Measurements from ENCODE around the gene ILK.

The ILK gene

DNA sequence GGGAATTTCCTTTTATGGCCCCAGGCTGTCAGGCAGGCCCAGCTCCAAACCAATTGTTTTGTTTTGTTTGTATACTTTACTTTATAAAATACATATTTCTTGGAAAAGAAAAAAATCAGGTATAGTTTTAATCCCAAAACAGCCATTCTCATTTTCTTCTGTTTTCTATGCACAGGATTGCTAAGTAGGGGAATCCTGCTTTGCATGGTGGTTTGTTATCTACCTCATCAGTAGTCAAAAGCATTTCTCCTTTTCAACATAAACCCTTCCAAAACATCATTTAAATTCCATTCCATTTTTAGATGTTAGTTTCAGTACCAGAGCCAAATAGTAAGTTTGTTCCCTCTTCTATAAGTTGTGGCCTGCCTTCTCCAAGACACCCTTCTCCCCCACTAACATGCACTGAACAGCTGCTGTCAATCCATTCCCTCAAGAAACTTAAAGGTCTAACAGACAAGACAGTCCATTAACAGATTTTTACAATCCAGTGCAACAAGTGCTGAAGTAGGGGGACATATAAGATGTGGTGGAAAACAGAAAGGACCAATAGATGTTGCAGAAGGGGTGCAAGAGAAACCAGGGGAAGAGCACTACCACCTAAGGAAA, 3.7 kb downstream of the ILK start:
- DNase-seq = no peak

GRCh38 chr11:6608011-6608410, 4.4 kb downstream of the ILK start:
- DNase-seq = no peak

DNA sequence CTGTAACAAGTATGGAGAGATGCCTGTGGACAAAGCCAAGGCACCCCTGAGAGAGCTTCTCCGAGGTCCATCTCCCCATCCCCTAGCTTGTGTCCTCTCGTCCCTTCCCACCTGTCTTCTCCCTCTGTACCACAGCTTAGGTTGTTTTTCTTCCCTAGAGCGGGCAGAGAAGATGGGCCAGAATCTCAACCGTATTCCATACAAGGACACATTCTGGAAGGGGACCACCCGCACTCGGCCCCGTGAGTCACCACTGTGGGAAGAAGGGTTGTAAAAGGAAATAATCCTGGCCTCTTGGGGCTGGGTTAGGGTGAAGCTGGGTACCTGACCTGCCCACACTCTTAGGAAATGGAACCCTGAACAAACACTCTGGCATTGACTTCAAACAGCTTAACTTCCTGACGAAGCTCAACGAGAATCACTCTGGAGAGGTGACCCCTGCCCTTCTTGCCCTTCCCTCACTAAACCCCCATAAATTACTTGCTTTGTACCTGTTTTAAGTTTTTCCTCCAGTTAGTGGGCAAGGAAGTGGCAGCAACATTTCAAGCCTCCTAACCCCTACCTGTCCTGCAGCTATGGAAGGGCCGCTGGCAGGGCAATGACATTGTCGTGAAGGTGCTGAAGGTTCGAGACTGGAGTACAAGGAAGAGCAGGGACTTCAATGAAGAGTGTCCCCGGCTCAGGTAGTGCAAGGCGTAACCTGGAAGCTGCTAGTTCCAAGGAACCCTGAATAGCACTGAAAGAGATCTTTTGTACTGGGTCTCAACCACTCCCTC, 5.3 kb downstream of the ILK start:
- no peak for DNase-seq

DNA sequence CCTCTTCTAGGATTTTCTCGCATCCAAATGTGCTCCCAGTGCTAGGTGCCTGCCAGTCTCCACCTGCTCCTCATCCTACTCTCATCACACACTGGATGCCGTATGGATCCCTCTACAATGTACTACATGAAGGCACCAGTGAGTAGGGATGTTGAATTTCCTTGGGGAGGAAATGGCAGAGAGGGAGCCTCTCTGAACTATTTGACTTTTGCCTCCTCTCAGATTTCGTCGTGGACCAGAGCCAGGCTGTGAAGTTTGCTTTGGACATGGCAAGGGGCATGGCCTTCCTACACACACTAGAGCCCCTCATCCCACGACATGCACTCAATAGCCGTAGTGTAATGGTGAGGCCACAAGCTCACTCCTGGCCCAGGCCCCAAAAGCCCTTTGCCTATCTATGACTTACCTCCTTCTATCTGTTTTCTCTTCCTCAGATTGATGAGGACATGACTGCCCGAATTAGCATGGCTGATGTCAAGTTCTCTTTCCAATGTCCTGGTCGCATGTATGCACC, 6.0 kb downstream of the ILK start:
- DNase-seq = no peak

DNA sequence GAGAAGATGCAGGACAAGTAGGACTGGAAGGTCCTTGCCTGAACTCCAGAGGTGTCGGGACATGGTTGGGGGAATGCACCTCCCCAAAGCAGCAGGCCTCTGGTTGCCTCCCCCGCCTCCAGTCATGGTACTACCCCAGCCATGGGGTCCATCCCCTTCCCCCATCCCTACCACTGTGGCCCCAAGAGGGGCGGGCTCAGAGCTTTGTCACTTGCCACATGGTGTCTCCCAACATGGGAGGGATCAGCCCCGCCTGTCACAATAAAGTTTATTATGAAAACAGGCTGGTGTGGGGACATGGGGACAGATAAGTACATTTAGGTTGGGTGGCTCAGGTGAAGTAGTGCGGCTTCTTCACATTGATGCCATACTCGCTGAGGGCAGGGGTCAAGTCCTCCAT, 7.0 kb downstream of the ILK start:
- no peak for DNase-seq

DNA sequence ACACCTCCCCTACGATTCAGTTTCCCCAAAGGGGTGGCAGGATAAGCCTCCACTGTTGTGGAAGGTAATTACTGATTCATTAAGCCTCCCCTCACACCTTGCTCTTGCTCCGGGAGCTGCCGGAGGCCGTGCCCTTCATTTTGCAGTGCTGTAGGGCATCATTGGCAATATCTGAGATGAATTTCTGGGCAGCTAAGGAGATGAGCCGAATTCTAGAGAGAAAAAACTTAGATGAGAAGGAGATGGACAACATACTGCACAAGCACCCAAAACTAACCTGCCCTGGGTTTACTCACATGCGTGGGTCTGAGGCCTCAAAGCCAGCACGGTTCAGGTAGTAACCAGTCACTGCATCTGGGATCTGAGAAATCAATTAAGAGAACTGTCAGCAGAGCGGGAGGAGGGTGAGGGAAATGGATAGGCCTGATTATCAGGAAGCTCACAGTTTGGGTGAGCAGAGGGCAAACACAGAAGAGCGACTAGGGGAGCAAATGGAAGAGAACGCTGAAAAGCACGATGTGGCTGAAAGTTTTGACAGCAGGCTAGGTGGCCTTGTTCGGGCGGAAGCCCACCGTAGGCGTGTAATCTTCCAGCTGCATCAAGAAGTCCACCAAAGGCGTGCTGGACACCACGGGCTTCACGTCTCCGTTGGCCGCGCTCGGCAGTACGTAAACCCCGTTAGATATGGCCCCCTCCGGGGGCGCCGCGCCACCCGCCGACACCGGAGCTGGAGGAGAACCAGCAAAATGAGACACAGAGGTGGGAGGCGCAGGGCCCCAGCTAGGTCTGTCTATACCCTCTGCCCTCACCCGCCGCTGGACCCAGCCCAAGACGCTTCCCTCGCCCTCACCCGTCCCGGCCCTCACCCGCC, 7.8 kb downstream of the ILK start:
- no peak for DNase-seq

DNA sequence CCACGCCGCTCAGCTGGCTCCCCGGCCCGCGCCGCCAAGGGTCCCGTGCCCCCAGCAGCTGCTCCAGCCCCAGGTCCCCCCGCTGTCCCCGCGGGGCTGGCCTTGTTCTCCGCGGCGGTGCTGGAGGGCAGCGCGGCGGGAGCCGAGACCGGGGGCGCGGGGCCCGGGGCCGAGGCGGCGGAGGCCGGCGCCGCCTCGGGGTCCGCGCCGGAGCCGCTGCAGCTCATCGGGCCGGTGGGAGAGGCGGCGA, 8.3 kb downstream of the ILK start:
- no peak for DNase-seq

GRCh38 chr11:6612213-6613041, 8.9 kb downstream of the ILK start, which contains the start of gene TAF10:
Gene TAF10, minus strand, starts transcription at chr11:6612216. Its CDS starts 27 bp downstream, at chr11:6612189.
- DNase-seq = peak; percentile 49

DNA sequence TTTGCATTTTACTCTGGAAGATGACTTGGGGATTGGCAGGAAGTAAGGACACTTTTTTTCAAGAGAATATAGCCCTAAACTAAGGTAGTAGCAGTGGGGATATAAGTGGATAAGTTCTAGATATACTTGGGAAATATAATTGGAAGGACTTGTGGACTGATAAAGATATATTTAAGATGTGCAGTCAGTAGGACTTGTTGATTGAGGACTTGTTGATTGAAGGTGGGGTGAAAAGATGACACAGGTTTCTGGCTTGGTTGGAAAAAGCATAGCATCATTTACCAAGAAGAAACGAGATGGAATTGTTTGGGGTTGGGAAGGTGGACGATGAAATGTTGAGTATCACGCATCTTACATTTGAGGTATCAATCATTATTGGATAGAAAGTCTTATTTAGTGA, 9.9 kb downstream of the ILK start:
- no peak for DNase-seq

GRCh38 chr11:6614446-6614845, 10.9 kb downstream of the ILK start:
- no peak for DNase-seq

DNA sequence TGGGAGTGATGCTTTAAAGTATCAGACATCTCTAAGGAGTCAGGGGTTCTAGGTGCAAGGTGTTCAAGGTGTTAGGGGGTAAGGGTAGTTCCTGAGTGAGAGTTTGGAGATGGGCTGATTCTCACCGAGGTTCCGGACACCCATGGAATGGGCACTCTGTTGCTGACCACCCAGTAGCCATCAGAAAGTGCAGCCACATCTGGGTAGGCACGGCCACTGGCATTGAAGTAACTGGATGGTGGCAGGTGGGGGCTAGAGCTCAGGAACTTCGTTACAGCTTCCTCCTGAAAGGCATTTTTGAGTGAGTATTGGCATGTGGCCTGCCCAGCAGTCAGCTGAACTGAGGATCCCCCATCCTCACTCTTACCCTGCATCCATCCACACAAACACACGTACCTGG, 11.5 kb downstream of the ILK start:
- DNase-seq = no peak

- DNase-seq = no peak
These were observed 12.5 kb downstream of the ILK start for GRCh38 chr11:6615882-6616585.

GRCh38 chr11:6616596-6617250, 13.1 kb downstream of the ILK start:
- DNase-seq = no peak

GRCh38 chr11:6617315-6617781, 13.8 kb downstream of the ILK start:
- DNase-seq = no peak

GRCh38 chr11:6618117-6619003, 14.8 kb downstream of the ILK start:
- DNase-seq = no peak

- DNase-seq = peak; percentile 52
These were observed 15.6 kb downstream of the ILK start, which contains the start of gene TPP1 for GRCh38 chr11:6619004-6619745. Gene TPP1, minus strand, starts transcription at chr11:6619422. Its CDS starts 22 bp downstream, at chr11:6619400.

GRCh38 chr11:6620636-6621035, 17.1 kb downstream of the ILK start:
- no peak for DNase-seq

- no peak for DNase-seq
These were observed 18.2 kb downstream of the ILK start for GRCh38 chr11:6621711-6622211.

Data from NCI-H524 treated with DMSO at 0.1 percent for 48 hours (cell line).